Adrenal gland (tissue), 5 donors: ENCODE data around the gene TAF3.

Source experiments
- POLR2A ChIP-seq, 2 donors: fragments of 450-650 bp; IDR thresholded peaks; one replicate each; pipeline ENCODE4 v1.6.1; 2017; ENCODE audit warnings: antibody characterized with exemption in 2 of 2, mild to moderate bottlenecking in 2 of 2, moderate library complexity in 1 of 2
- TF ChIP-seq, protein P1 (sequence below), 6 experiments: fragments of 450-650 bp in 4 of 6; fragments of 200-600 bp in 2 of 6; sonication (generic) in 1 of 6; IDR thresholded peaks; 1 replicate in 5 of 6; 2 replicates in 1 of 6; pipeline versions ENCODE4 v1.5.1 to v1.8.0; 2016 to 2021; ENCODE audit warnings: antibody characterized with exemption in 6 of 6, mild to moderate bottlenecking in 2 of 6, moderate library complexity in 1 of 6
- donor health status: DM: no; HTN: no; CAD: no.

DNA sequence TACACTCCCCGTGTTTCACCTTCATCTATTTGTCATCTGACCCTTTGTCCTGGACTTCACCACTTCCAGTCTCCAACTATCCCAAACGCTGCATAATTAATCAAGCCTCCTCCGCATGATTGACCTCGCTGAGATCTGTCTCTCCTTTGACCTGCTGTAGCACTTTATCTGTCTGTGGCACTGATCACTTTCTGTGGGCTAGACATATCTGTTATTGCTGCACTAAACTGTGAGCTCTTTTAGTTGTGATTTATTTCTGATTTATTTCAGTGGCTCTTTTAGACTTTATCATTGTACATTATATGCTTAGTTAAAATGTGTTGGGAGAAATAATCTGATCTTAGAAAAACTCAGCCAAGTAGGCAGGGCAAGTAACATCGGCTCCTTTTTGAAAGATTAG is 144.3 kb downstream of the TAF3 start:
- TF ChIP-seq, protein P1, sequence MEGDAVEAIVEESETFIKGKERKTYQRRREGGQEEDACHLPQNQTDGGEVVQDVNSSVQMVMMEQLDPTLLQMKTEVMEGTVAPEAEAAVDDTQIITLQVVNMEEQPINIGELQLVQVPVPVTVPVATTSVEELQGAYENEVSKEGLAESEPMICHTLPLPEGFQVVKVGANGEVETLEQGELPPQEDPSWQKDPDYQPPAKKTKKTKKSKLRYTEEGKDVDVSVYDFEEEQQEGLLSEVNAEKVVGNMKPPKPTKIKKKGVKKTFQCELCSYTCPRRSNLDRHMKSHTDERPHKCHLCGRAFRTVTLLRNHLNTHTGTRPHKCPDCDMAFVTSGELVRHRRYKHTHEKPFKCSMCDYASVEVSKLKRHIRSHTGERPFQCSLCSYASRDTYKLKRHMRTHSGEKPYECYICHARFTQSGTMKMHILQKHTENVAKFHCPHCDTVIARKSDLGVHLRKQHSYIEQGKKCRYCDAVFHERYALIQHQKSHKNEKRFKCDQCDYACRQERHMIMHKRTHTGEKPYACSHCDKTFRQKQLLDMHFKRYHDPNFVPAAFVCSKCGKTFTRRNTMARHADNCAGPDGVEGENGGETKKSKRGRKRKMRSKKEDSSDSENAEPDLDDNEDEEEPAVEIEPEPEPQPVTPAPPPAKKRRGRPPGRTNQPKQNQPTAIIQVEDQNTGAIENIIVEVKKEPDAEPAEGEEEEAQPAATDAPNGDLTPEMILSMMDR (IDR thresholded peaks at IDR 0.05) = no peak
- no peak for TF ChIP-seq POLR2A (IDR thresholded peaks at IDR 0.05)
